Esophagus muscularis mucosa (tissue), 4 donors: ENCODE results near the gene MAP3K15. TPM values are rescaled to one million over a fixed set of nuclear protein-coding genes. Genes with fewer than 3 reads are reported as not detected.

Experiments
- DNase-seq: peaks from one replicate; pipeline ENCODE4 v3.0.0-alpha.2; 2017; ENCODE audit errors: extremely low spot score
- H3K27ac ChIP-seq, 4 donors: fragments of 200-600 bp; sonication (generic); replicated peaks in 1 of 4; 1 replicate in 3 of 4; 2 replicates in 1 of 4; pipeline ENCODE4 v1.5.1; 2016 to 2019; ENCODE audit warnings: mild to moderate bottlenecking in 1 of 4
- H3K27me3 ChIP-seq, 4 donors: fragments of 200-600 bp; sonication (generic); one replicate each; pipeline versions ENCODE4 v1.5.1 to v1.6.0; 2016 to 2019
- H3K36me3 ChIP-seq, 4 donors: fragments of 200-600 bp; sonication (generic); one replicate each; pipeline ENCODE4 v1.5.1; 2016 to 2019
- H3K4me1 ChIP-seq, 4 donors: fragments of 200-600 bp; sonication (generic); one replicate each; pipeline ENCODE4 v1.5.1; 2016 to 2019
- H3K4me3 ChIP-seq, 4 donors: fragments of 200-600 bp; sonication (generic); 1 replicate in 2 of 4; 2 replicates in 2 of 4; pipeline ENCODE4 v1.5.1; 2016 to 2019; ENCODE audit warnings: mild to moderate bottlenecking in 4 of 4, moderate library complexity in 1 of 4
- H3K9me3 ChIP-seq, 4 donors: fragments of 200-600 bp; sonication (generic); 1 replicate in 3 of 4; 2 replicates in 1 of 4; pipeline ENCODE4 v1.5.1; 2016 to 2019
- EP300 ChIP-seq: sonication (generic); formaldehyde crosslinking; IDR thresholded peaks from one replicate; pipeline ENCODE4 v1.6.1; 2017; ENCODE audit warnings: antibody characterized with exemption
- POLR2A ChIP-seq: fragments of 450-650 bp; IDR thresholded peaks from one replicate; pipeline ENCODE4 v1.6.1; 2017; ENCODE audit warnings: antibody characterized with exemption, moderate library complexity, mild to moderate bottlenecking, low read depth
- POLR2AphosphoS5 ChIP-seq, 2 donors: sonication (generic); formaldehyde crosslinking; IDR thresholded peaks; one replicate each; pipeline ENCODE4 v1.6.1; 2017; ENCODE audit warnings: antibody characterized with exemption in 2 of 2
- WGBS: methylation state at CpG from one replicate; pipeline ENCODE4 v1.1.5; 2018; 5-methylcytosine and 5-hydroxymethylcytosine counted together
- intact Hi-C: fragments of 100-400 bp; cut with DNase I; formaldehyde crosslinking; loops from one replicate; pipeline ENCODE4 v1.15.1; 2023
- total RNA-seq, 4 donors: library from RNA; depleted of rRNA; stranded (reverse); fragments of >200 nt; gene quantifications; one replicate each; pipeline versions ENCODE4 v1.1.0 to v1.2.1, GENCODE V29; 2016
- TF ChIP-seq, protein P1 (sequence below), 3 experiments: fragments of 200-600 bp in 2 of 3; fragments of 450-650 bp in 1 of 3; sonication (generic) in 2 of 3; IDR thresholded peaks; one replicate each; pipeline ENCODE4 v1.5.1; 2017 to 2019; ENCODE audit warnings: antibody characterized with exemption in 3 of 3, mild to moderate bottlenecking in 2 of 3, moderate library complexity in 1 of 3

The MAP3K15 gene
- total RNA-seq, 4 donors from 2014 or later: 0.13 to 0.33 TPM; not detected in 2

DNA sequence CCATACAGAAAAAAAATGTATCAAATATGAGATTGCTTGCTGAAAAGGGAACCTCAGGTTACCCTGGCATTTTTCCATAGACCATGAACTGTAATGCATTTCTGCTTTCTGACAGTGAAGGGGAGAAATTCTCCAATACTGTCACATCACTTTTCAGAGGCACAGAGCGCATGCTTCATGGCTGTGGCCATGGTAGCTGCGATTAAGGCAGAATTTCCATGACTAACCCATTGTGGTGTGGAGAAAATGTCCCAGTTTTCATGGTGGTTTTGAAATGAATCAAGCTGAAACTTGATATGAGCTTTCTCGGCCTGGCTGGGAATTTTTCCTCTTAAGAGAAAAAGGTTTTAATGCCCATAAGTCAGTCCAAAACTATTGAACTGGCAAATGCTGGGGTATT is 39.5 kb upstream of the MAP3K15 start:
- no peaks in the 10 kb centered on the region for H3K9me3 ChIP-seq
- H3K36me3 ChIP-seq: peaks cover 0 to 3% (median 0%) of the 10 kb centered on the region in 4 donors
- H3K4me1 ChIP-seq: no peaks in the 10 kb centered on the region
- H3K4me3 ChIP-seq: no peak overlapping the region
- H3K27ac ChIP-seq: no peak overlapping the region
- H3K27me3 ChIP-seq: peaks cover 0 to 3% (median 0%) of the 10 kb centered on the region in 4 donors
- intact Hi-C loops: no loop called here
- DNase-seq: no peak
- WGBS: 71% methylated on average over 3 of the region's 3 CpGs
- TF ChIP-seq, protein P1, sequence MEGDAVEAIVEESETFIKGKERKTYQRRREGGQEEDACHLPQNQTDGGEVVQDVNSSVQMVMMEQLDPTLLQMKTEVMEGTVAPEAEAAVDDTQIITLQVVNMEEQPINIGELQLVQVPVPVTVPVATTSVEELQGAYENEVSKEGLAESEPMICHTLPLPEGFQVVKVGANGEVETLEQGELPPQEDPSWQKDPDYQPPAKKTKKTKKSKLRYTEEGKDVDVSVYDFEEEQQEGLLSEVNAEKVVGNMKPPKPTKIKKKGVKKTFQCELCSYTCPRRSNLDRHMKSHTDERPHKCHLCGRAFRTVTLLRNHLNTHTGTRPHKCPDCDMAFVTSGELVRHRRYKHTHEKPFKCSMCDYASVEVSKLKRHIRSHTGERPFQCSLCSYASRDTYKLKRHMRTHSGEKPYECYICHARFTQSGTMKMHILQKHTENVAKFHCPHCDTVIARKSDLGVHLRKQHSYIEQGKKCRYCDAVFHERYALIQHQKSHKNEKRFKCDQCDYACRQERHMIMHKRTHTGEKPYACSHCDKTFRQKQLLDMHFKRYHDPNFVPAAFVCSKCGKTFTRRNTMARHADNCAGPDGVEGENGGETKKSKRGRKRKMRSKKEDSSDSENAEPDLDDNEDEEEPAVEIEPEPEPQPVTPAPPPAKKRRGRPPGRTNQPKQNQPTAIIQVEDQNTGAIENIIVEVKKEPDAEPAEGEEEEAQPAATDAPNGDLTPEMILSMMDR (IDR thresholded peaks at IDR 0.05): no peak
- no peak for TF ChIP-seq POLR2AphosphoS5 (IDR thresholded peaks at IDR 0.05)
- no peak for TF ChIP-seq POLR2A
- no peak for TF ChIP-seq EP300

DNA sequence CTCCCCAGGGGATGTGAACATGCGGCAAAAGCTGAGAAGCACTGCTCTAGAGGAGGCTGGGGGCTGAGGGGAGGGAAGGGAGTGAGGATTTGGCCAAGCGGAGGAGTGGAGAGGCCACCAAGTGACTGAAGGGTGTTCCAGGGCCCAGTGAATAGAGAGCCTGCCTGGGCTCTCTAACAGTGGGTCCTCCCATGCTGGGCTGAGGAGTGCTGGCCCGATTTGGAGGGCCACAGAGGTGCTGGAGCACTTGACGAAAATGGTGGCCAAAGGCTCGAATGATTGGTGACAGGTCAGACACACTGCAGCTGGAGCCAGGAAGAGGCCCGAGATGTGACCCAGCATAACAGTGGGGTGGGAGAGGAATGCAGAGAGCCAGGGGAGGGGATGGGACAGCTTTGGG is 37.5 kb upstream of the MAP3K15 start:
- H3K4me1 ChIP-seq: no peaks in the 10 kb centered on the region
- no peak overlapping the region for H3K4me3 ChIP-seq
- no peaks in the 10 kb centered on the region for H3K9me3 ChIP-seq
- peaks cover 0 to 3% (median 0%) of the 10 kb centered on the region in 4 donors for H3K27me3 ChIP-seq
- H3K27ac ChIP-seq: no peak overlapping the region
- 73% methylated on average over 6 of the region's 6 CpGs for WGBS
- TF ChIP-seq POLR2AphosphoS5 (IDR thresholded peaks at IDR 0.05) (no peak), POLR2A (no peak)
- DNase-seq: no peak
- intact Hi-C loops: no loop called here
- H3K36me3 ChIP-seq: peaks cover 0 to 19% (median 0%) of the 10 kb centered on the region in 4 donors

DNA sequence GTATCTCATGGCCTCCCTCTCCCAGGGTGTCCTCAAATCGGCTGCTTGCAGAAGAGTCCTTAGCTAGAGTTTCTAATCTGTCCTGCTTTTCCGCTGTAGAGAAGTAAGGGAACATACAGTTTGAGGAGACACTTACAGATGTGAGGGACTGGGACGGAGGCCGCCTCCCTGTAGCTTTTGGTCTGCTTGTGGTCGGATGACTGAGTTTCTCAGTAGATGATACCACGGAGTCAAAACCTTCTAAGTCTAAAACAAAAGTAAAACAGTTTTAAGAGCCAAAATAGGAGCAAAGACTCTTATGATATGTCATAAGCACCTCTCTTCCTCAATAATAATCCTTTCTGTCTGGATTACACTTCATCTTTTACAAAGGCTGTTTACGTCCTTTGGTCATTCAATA is 34.5 kb upstream of the MAP3K15 start:
- Histone ChIP-seq H3K9me3 (no peaks in the 10 kb centered on the region), H3K36me3 (peaks cover 0 to 27% (median 0%) of the 10 kb centered on the region in 4 donors), H3K4me3 (no peak overlapping the region), H3K27ac (no peak overlapping the region), H3K4me1 (no peaks in the 10 kb centered on the region), H3K27me3 (peaks cover 0 to 3% (median 0%) of the 10 kb centered on the region in 4 donors)
- WGBS: 82% methylated on average over 7 of the region's 7 CpGs
- no peak for DNase-seq
- TF ChIP-seq, protein P1 (IDR thresholded peaks at IDR 0.05): no peak
- no peak for TF ChIP-seq POLR2AphosphoS5 (IDR thresholded peaks at IDR 0.05)
- TF ChIP-seq EP300: no peak
- TF ChIP-seq POLR2A: no peak
- intact Hi-C loops: loop anchor here (10.0 kb wide), 2 partner anchors 175 to 575 kb away; no protein-coding TSS in a partner anchor

DNA sequence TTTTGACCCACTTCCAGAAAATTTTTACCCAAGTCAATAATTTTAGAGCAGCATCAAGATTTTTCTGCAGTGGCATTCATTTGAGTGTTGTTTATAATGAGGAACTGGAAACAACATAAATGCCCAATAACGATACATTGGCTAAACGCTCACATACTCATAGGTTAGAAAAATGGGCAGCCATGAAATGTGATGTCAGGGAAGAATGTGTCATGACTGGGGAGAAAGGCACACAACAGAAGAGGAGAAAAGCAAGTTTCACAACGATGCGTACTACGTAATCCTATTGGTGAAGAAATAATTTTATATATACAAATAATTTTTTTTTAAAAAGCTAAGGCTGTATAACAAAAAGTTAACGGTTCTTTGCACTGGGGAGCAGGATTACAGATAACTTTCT is 33.6 kb upstream of the MAP3K15 start:
- WGBS: 87% methylated on average over 6 of the region's 6 CpGs
- H3K9me3 ChIP-seq: no peaks in the 10 kb centered on the region
- intact Hi-C loops: loop anchor here (10.0 kb wide), 2 partner anchors 174 to 576 kb away; no protein-coding TSS in a partner anchor
- peaks cover 0 to 27% (median 0%) of the 10 kb centered on the region in 4 donors for H3K36me3 ChIP-seq
- H3K4me3 ChIP-seq: no peak overlapping the region
- no peak for TF ChIP-seq POLR2AphosphoS5 (IDR thresholded peaks at IDR 0.05)
- TF ChIP-seq, protein P1 (IDR thresholded peaks at IDR 0.05): no peak
- TF ChIP-seq EP300: no peak
- TF ChIP-seq POLR2A: no peak
- no peak for DNase-seq
- H3K27me3 ChIP-seq: peaks cover 0 to 3% (median 0%) of the 10 kb centered on the region in 4 donors
- H3K4me1 ChIP-seq: no peaks in the 10 kb centered on the region
- no peak overlapping the region for H3K27ac ChIP-seq

DNA sequence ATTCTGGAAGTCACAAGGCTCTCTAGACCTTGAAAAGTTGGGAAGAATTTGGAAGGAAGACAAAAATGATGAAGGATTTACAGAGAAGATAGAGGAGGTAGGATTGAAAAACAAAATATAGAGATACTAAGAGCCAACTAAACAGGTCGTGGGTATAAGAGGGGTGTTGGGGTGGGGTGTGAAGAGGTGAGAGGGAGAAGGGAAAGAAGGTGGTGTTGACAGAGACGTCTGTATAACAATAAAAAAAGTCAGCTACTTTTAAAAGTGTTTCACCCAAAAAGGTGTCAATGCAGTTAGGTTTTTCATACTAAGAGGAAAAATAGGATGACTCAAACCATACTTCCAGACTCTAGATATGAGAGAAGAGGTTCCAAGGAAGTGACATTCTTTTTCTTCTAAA is 33.0 kb upstream of the MAP3K15 start:
- H3K27me3 ChIP-seq: peaks cover 0 to 3% (median 0%) of the 10 kb centered on the region in 4 donors
- H3K9me3 ChIP-seq: no peaks in the 10 kb centered on the region
- DNase-seq: no peak
- 49% methylated on average over 2 of the region's 2 CpGs for WGBS
- peaks cover 0 to 29% (median 0%) of the 10 kb centered on the region in 4 donors for H3K36me3 ChIP-seq
- H3K4me3 ChIP-seq: no peak overlapping the region
- H3K27ac ChIP-seq: no peak overlapping the region
- no peak for TF ChIP-seq POLR2AphosphoS5 (IDR thresholded peaks at IDR 0.05)
- no peak for TF ChIP-seq POLR2A
- TF ChIP-seq, protein P1 (IDR thresholded peaks at IDR 0.05): no peak
- TF ChIP-seq EP300: no peak
- H3K4me1 ChIP-seq: no peaks in the 10 kb centered on the region
- intact Hi-C loops: loop anchor here (10.0 kb wide), 2 partner anchors 173 to 577 kb away; no protein-coding TSS in a partner anchor
